ENCODE results near the gene PARD3B.

DNA sequence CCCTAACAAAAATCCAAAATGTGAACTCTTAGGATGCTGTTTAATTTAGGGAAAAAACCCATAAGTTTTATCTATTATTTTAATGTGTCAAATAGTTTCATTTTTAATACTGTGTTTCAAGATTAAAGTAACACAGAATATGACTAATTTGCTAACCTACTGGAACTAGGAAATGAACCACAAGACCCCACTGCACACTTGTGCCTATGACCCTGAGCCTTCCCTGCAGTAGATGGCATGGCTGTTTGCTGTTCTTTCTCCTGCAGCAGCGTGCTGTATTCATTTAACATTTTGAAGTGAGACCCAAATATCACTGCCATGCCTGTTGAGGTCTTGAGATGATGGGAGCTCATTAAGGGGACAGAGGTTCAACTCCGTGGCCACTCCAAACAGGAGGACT is 571.9 kb downstream of the PARD3B start:
- TF ChIP-seq, protein P1, sequence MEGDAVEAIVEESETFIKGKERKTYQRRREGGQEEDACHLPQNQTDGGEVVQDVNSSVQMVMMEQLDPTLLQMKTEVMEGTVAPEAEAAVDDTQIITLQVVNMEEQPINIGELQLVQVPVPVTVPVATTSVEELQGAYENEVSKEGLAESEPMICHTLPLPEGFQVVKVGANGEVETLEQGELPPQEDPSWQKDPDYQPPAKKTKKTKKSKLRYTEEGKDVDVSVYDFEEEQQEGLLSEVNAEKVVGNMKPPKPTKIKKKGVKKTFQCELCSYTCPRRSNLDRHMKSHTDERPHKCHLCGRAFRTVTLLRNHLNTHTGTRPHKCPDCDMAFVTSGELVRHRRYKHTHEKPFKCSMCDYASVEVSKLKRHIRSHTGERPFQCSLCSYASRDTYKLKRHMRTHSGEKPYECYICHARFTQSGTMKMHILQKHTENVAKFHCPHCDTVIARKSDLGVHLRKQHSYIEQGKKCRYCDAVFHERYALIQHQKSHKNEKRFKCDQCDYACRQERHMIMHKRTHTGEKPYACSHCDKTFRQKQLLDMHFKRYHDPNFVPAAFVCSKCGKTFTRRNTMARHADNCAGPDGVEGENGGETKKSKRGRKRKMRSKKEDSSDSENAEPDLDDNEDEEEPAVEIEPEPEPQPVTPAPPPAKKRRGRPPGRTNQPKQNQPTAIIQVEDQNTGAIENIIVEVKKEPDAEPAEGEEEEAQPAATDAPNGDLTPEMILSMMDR (conservative IDR thresholded peaks at IDR 0.05; ENCODE audit: low read depth, low read length): no peak
- no peak for TF ChIP-seq EZH2 (IDR thresholded peaks at IDR 0.05; ENCODE audit: borderline replicate concordance, low read depth, low read length, poor library complexity, severe bottlenecking)

All from A673 (cell line).